Esophagus muscularis mucosa (tissue), 4 donors: ENCODE measurements around the gene TP63.

ENCODE experiments used
- CTCF ChIP-seq, 3 experiments: fragments of 200-600 bp in 2 of 3; fragments of 450-650 bp in 1 of 3; sonication (generic) in 2 of 3; IDR thresholded peaks; one replicate each; pipeline ENCODE4 v1.5.1; 2017 to 2019; ENCODE audit warnings: antibody characterized with exemption in 3 of 3, mild to moderate bottlenecking in 2 of 3, moderate library complexity in 1 of 3
- EP300 ChIP-seq: sonication (generic); formaldehyde crosslinking; IDR thresholded peaks from one replicate; pipeline ENCODE4 v1.6.1; 2017; ENCODE audit warnings: antibody characterized with exemption
- POLR2A ChIP-seq: fragments of 450-650 bp; IDR thresholded peaks from one replicate; pipeline ENCODE4 v1.6.1; 2017; ENCODE audit warnings: antibody characterized with exemption, moderate library complexity, mild to moderate bottlenecking, low read depth

GRCh38 chr3:189758186-189758585 lies 127.0 kb downstream of the TP63 start:
- TF ChIP-seq CTCF (IDR thresholded peaks at IDR 0.05) (no peak), EP300 (no peak), POLR2A (no peak)
